ENCODE data around the gene CD40. TPM values are rescaled to one million over a fixed set of nuclear protein-coding genes. Genes with fewer than 3 reads are reported as not detected.

CD40 gene
- polyA plus RNA-seq, 1 of the 3 experiments (the other 2 are of a cell fraction), result not detected

DNA sequence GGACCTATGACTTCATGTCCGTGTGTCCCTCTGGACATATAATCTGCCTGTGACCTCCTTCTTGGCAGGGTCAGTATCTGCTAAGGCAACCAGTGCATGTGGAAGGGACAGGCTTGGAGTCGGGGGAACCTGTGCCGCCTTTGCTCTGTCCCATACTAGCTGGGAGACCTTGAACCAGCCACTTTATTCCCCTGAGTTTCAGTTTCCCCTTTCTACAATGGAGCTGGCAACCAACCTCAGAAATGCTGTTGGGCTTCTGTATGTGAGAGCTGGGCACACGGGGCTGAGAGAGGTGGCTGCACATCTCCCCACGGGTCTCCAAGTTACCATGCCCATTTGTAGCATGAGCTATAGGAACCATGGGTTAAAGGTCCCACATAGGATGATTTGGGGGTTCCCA, 53.8 kb downstream of the CD40 start:
- WGBS (ENCODE audit: low lambda C conversion rate), result 53% methylated on average over 4 of the region's 5 CpGs
- Histone ChIP-seq H3K9ac (no peak overlapping the region), H3K27ac (ENCODE audit: low read depth in 2 of 2, low read length in 1 of 2) (no peak overlapping the region), H3K4me3 (ENCODE audit: low read depth in 2 of 2, low read length in 1 of 2) (no peak overlapping the region), H3K36me3 (replicated peaks in 1 of 2; ENCODE audit: control insufficient read depth in 1 of 2, insufficient read depth in 2 of 2, low read length in 1 of 2) (no peaks in the 10 kb centered on the region), H3F3A (replicated peaks; ENCODE audit: insufficient read depth) (no peaks in the 10 kb centered on the region), H3K79me2 (ENCODE audit: insufficient read depth) (no peaks in the 10 kb centered on the region), H2AFZ (ENCODE audit: low read depth) (no peak overlapping the region), H3K9me3 (no peaks in the 10 kb centered on the region), H3K27me3 (ENCODE audit: insufficient read depth) (peaks cover 21% of the 10 kb centered on the region), H3K4me2 (no peak overlapping the region), H3K9me2 (no peaks in the 10 kb centered on the region), H4K20me1 (ENCODE audit: insufficient read depth) (no peaks in the 10 kb centered on the region), H3K4me1 (ENCODE audit: control insufficient read depth in 1 of 2, insufficient read depth in 2 of 2, low read depth in 1 of 2, low read length in 1 of 2) (peaks cover 0 to 30% of the 10 kb centered on the region in 2 experiments; a peak in 2 of 4 replicates)
- DNase-seq, result no peak
- TF ChIP-seq FOXJ3 (CRISPR knock-in tag; IDR thresholded peaks at IDR 0.05), result no peak
- no peak for TF ChIP-seq TCF12 (IDR thresholded peaks at IDR 0.05)
- ChIA-PET CTCF (interaction anchor here (1.1 to 20.8 kb wide), 8 partner anchors 11 to 267 kb away, joined by 3 to 347 read pairs (median 9); no protein-coding TSS in a partner anchor), POLR2A (interaction anchor here (0.6 kb wide), 1 partner anchor 180 kb away, joined by 6 read pairs; no protein-coding TSS in a partner anchor)

DNA sequence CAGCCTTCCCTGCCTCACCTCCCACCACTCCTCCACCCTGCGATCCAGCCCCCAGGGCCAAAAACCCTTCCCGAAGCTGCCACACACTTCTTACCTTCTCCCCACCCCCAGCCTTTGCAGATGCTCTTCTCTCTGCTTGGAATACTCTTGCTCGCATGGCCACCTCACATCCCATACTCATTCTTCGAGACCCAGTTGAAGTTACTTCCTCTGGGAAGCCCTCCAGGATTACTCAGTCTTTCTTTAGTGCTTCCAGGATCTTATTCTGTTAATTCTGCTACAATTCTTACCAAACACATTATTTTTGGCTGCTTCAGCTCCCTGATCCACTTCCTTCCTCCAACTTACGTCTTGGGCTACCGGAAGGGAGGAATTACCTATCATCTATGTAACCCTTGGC, 54.3 kb downstream of the CD40 start:
- no peaks in the 10 kb centered on the region for H3K36me3 ChIP-seq (replicated peaks in 1 of 2; ENCODE audit: control insufficient read depth in 1 of 2, insufficient read depth in 2 of 2, low read length in 1 of 2)
- peaks cover 0 to 30% of the 10 kb centered on the region in 2 experiments; a peak in 2 of 4 replicates for H3K4me1 ChIP-seq (ENCODE audit: control insufficient read depth in 1 of 2, insufficient read depth in 2 of 2, low read depth in 1 of 2, low read length in 1 of 2)
- H4K20me1 ChIP-seq (ENCODE audit: insufficient read depth), result no peaks in the 10 kb centered on the region
- H3F3A ChIP-seq (replicated peaks; ENCODE audit: insufficient read depth), result no peaks in the 10 kb centered on the region
- no peak for TF ChIP-seq GABPA (IDR thresholded peaks at IDR 0.05; ENCODE audit: low read depth)
- TF ChIP-seq SIN3A (IDR thresholded peaks at IDR 0.05; ENCODE audit: borderline replicate concordance, low read depth, low read length), result no peak
- TF ChIP-seq CHD2 (IDR thresholded peaks at IDR 0.05; ENCODE audit: low read length, partially characterized antibody), result no peak
- TF ChIP-seq, protein P1, sequence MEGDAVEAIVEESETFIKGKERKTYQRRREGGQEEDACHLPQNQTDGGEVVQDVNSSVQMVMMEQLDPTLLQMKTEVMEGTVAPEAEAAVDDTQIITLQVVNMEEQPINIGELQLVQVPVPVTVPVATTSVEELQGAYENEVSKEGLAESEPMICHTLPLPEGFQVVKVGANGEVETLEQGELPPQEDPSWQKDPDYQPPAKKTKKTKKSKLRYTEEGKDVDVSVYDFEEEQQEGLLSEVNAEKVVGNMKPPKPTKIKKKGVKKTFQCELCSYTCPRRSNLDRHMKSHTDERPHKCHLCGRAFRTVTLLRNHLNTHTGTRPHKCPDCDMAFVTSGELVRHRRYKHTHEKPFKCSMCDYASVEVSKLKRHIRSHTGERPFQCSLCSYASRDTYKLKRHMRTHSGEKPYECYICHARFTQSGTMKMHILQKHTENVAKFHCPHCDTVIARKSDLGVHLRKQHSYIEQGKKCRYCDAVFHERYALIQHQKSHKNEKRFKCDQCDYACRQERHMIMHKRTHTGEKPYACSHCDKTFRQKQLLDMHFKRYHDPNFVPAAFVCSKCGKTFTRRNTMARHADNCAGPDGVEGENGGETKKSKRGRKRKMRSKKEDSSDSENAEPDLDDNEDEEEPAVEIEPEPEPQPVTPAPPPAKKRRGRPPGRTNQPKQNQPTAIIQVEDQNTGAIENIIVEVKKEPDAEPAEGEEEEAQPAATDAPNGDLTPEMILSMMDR (IDR thresholded peaks at IDR 0.05), result no peak
- TF ChIP-seq RAD21 (IDR thresholded peaks at IDR 0.05; ENCODE audit: low read length), result no peak
- TF ChIP-seq FOXJ3 (CRISPR knock-in tag; IDR thresholded peaks at IDR 0.05), result no peak
- no peak for TF ChIP-seq RFX5 (IDR thresholded peaks at IDR 0.05; ENCODE audit: low read length)
- no peak for TF ChIP-seq SMC3 (IDR thresholded peaks at IDR 0.05; ENCODE audit: low read depth, low read length)
- no peak for DNase-seq
- H3K79me2 ChIP-seq (ENCODE audit: insufficient read depth), result no peaks in the 10 kb centered on the region
- 65% methylated on average over 6 of the region's 6 CpGs for WGBS (ENCODE audit: low lambda C conversion rate)
- no peak overlapping the region for H3K9ac ChIP-seq
- no peak overlapping the region for H3K27ac ChIP-seq (ENCODE audit: low read depth in 2 of 2, low read length in 1 of 2)
- H3K9me3 ChIP-seq, result no peaks in the 10 kb centered on the region
- no peak overlapping the region for H3K4me3 ChIP-seq (ENCODE audit: low read depth in 2 of 2, low read length in 1 of 2)
- peaks cover 21% of the 10 kb centered on the region for H3K27me3 ChIP-seq (ENCODE audit: insufficient read depth)
- H2AFZ ChIP-seq (ENCODE audit: low read depth), result no peak overlapping the region
- H3K4me2 ChIP-seq, result no peak overlapping the region
- CTCF ChIA-PET, result interaction anchor here (1.0 to 20.8 kb wide), 13 partner anchors 10 to 266 kb away, joined by 3 to 347 read pairs (median 6); no protein-coding TSS in a partner anchor
- H3K9me2 ChIP-seq, result no peaks in the 10 kb centered on the region
- POLR2A ChIA-PET, result interaction anchor here (0.6 kb wide), 1 partner anchor 181 kb away, joined by 6 read pairs; no protein-coding TSS in a partner anchor

DNA sequence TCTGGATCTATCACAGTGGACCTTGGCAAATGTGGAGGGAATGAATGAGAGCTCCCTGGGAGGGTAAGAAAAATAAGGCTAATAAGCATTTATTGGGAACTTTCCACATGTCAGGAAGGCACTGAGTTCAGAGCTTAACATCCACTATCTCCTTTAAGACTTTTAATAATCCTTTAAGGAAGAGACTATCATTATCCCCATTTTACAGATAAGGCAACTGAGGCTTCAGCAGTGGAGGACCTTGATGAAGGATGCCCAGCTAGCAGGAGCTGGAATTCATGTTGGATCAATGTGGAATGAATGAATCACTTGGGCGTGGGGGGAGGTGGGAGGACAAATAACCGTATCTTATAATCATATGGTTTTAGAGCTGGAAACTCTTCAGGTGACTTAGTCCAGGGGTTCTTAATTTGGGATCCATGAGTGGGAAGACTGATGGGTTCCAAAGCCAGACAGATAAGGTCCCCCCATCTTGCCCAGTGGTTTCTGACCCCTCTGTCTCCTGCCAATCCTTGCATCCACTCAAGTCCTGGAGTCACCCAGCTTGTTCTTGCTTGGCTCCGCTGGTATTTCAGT, 54.9 kb downstream of the CD40 start:
- H3K9me3 ChIP-seq, result no peaks in the 10 kb centered on the region
- H3K4me1 ChIP-seq (ENCODE audit: control insufficient read depth in 1 of 2, insufficient read depth in 2 of 2, low read depth in 1 of 2, low read length in 1 of 2), result peaks cover 0 to 29% of the 10 kb centered on the region in 2 experiments; a peak in 2 of 4 replicates
- WGBS (ENCODE audit: low lambda C conversion rate), result 73% methylated on average over 3 of the region's 3 CpGs
- H3K4me2 ChIP-seq, result no peak overlapping the region
- H3K27me3 ChIP-seq (ENCODE audit: insufficient read depth), result peaks cover 21% of the 10 kb centered on the region
- CTCF ChIA-PET, result interaction anchor here (0.6 to 20.8 kb wide), 16 partner anchors 10 to 265 kb away, joined by 3 to 347 read pairs (median 6); partner anchors contain the start of gene CDH22
- no peak overlapping the region for H3K9ac ChIP-seq
- H3K9me2 ChIP-seq, result no peaks in the 10 kb centered on the region
- no peak overlapping the region for H2AFZ ChIP-seq (ENCODE audit: low read depth)
- TF ChIP-seq TCF12 (IDR thresholded peaks at IDR 0.05) (no peak), NRF1 (IDR thresholded peaks at IDR 0.05; ENCODE audit: low read depth, low read length) (no peak), RCOR1 (IDR thresholded peaks at IDR 0.05; ENCODE audit: low read length) (no peak), RFX5 (IDR thresholded peaks at IDR 0.05; ENCODE audit: low read length) (no peak), FOSL2 (IDR thresholded peaks at IDR 0.05; ENCODE audit: borderline replicate concordance, low read depth) (no peak), TEAD4 (IDR thresholded peaks at IDR 0.05; ENCODE audit: borderline replicate concordance, insufficient read depth) (no peak), MXI1 (IDR thresholded peaks at IDR 0.05; ENCODE audit: low read depth, low read length) (no peak), YY1 (IDR thresholded peaks at IDR 0.05; ENCODE audit: low read depth) (no peak), SIN3A (IDR thresholded peaks at IDR 0.05; ENCODE audit: borderline replicate concordance, low read depth, low read length) (no peak), GATA2 (CRISPR knock-in tag; IDR thresholded peaks at IDR 0.05) (no peak), SMC3 (IDR thresholded peaks at IDR 0.05; ENCODE audit: low read depth, low read length) (no peak), MEF2A (IDR thresholded peaks at IDR 0.05; ENCODE audit: borderline replicate concordance, low read depth) (no peak)
- H3K79me2 ChIP-seq (ENCODE audit: insufficient read depth), result no peaks in the 10 kb centered on the region
- H4K20me1 ChIP-seq (ENCODE audit: insufficient read depth), result no peaks in the 10 kb centered on the region
- DNase-seq, result no peak
- no peaks in the 10 kb centered on the region for H3K36me3 ChIP-seq (replicated peaks in 1 of 2; ENCODE audit: control insufficient read depth in 1 of 2, insufficient read depth in 2 of 2, low read length in 1 of 2)
- H3K27ac ChIP-seq (ENCODE audit: low read depth in 2 of 2, low read length in 1 of 2), result no peak overlapping the region
- POLR2A ChIA-PET, result no interaction called here
- no peaks in the 10 kb centered on the region for H3F3A ChIP-seq (replicated peaks; ENCODE audit: insufficient read depth)
- H3K4me3 ChIP-seq (ENCODE audit: low read depth in 2 of 2, low read length in 1 of 2), result no peak overlapping the region
